ENCODE measurements around the gene SLC4A7. TPM values are rescaled to one million over a fixed set of nuclear protein-coding genes. Genes with fewer than 3 reads are reported as not detected.

Gene SLC4A7
- total and polyA plus RNA-seq, 2 donors (not counting 3 experiments of a cell fraction or from before 2014, with no cell fraction given): 7.8 to 50.9 TPM

DNA sequence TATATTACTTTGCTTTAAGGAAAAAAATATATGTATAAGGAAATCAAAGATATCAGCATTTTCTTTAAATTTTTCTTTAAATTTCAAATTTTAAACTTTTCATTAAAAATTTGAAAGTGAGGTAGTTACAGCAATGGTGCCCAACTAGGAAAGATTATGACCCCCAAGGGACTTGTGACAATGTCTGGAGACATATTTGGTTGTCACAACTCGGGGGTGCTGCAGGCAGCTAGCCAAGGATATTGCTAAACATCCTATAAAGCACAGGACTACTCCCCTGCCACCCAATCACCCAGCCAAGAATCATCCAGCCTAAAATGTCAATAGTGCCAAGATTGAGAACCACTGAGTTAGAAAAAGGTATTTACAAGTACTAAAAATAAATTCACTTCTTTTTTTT, 57.3 kb downstream of the SLC4A7 start:
- Histone ChIP-seq H3K79me2 (ENCODE audit: control insufficient read depth, insufficient read depth, low read length) (peaks cover 14% of the 10 kb centered on the region), H3K4me2 (ENCODE audit: insufficient read depth, low read length) (no peak overlapping the region), H3K4me3 (replicated peaks in 1 of 3; ENCODE audit: insufficient read depth in 1 of 3, low read depth in 1 of 3, low read length in 3 of 3) (no peak overlapping the region), H3K27me3 (ENCODE audit: control insufficient read depth in 2 of 2, insufficient read depth in 2 of 2, low read length in 2 of 2) (no peaks in the 10 kb centered on the region), H3K36me3 (ENCODE audit: control insufficient read depth in 2 of 2, extremely low read depth in 1 of 2, insufficient read depth in 2 of 2, low read length in 2 of 2) (peaks cover 6 to 16% of the 10 kb centered on the region in 2 experiments), H3K27ac (ENCODE audit: insufficient read depth, low read depth, low read length) (no peak overlapping the region), H3K9ac (replicated peaks; ENCODE audit: extremely low read depth, insufficient read depth, low read length) (no peak overlapping the region), H3K9me3 (replicated peaks; ENCODE audit: control insufficient read depth, insufficient read depth, low read length) (no peaks in the 10 kb centered on the region), H4K20me1 (replicated peaks; ENCODE audit: control insufficient read depth, extremely low read depth, insufficient read depth, low read length) (peaks cover 3% of the 10 kb centered on the region), H3K9me1 (replicated peaks; ENCODE audit: control insufficient read depth, extremely low read depth, insufficient read depth, low read length) (no peaks in the 10 kb centered on the region), H2AFZ (ENCODE audit: low read depth, low read length) (no peak overlapping the region), H3K4me1 (ENCODE audit: control insufficient read depth, extremely low read depth, insufficient read depth, low read length) (peaks cover 12% of the 10 kb centered on the region)
- no TSS peak for BruUV-seq (replicated peaks)
- no peak for DNase-seq (ENCODE audit: low read depth, low spot score)
- FAIRE-seq: no peak
- ChIA-PET CTCF (no interaction called here), POLR2A (interaction anchor here (0.6 kb wide), 1 partner anchor 109 kb away, joined by 3 read pairs; no protein-coding TSS in a partner anchor)
- intact Hi-C loops (cut with micrococcal nuclease): no loop called here
- dilution Hi-C loops (cut with MboI; ENCODE audit: extremely low pct_ligation_motif_present, low sequenced_read_pairs): no loop called here
- no peak for TF ChIP-seq POLR2AphosphoS5 (IDR thresholded peaks at IDR 0.05; ENCODE audit: insufficient read depth, low read depth, low read length)
- TF ChIP-seq, protein P1, sequence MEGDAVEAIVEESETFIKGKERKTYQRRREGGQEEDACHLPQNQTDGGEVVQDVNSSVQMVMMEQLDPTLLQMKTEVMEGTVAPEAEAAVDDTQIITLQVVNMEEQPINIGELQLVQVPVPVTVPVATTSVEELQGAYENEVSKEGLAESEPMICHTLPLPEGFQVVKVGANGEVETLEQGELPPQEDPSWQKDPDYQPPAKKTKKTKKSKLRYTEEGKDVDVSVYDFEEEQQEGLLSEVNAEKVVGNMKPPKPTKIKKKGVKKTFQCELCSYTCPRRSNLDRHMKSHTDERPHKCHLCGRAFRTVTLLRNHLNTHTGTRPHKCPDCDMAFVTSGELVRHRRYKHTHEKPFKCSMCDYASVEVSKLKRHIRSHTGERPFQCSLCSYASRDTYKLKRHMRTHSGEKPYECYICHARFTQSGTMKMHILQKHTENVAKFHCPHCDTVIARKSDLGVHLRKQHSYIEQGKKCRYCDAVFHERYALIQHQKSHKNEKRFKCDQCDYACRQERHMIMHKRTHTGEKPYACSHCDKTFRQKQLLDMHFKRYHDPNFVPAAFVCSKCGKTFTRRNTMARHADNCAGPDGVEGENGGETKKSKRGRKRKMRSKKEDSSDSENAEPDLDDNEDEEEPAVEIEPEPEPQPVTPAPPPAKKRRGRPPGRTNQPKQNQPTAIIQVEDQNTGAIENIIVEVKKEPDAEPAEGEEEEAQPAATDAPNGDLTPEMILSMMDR (IDR thresholded peaks at IDR 0.05; ENCODE audit: extremely low read depth in 1 of 2, insufficient read depth in 1 of 2, low read depth in 1 of 2, low read length in 2 of 2): no peak
- no peak for TF ChIP-seq GATA2 (IDR thresholded peaks at IDR 0.05; ENCODE audit: insufficient read depth, insufficient read length, low read depth, low read length)
- TF ChIP-seq JUN (IDR thresholded peaks at IDR 0.05; ENCODE audit: borderline replicate concordance, insufficient read depth, insufficient read length, low read depth): no peak
- no peak for TF ChIP-seq FOS (IDR thresholded peaks at IDR 0.05; ENCODE audit: borderline replicate concordance, insufficient read depth, low read length)
- TF ChIP-seq POLR2A (IDR thresholded peaks at IDR 0.05; ENCODE audit: low read depth, low read length): no peak
- TF ChIP-seq, protein P2, sequence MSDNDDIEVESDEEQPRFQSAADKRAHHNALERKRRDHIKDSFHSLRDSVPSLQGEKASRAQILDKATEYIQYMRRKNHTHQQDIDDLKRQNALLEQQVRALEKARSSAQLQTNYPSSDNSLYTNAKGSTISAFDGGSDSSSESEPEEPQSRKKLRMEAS (IDR thresholded peaks at IDR 0.05; ENCODE audit: insufficient read depth, insufficient read length): no peak

All from endothelial cell of umbilical vein (primary cell).